HG03045 (cell line): ENCODE measurements around the gene FGFRL1.

Experiments used
- ATAC-seq: cut with Tn5 transposase; IDR thresholded peaks from one replicate; pipeline ENCODE4 v1.9.1; 2021; ENCODE audit warnings: mild to moderate bottlenecking, moderate library complexity; ENCODE audit not compliant: unreplicated experiment

Gene FGFRL1

GRCh38 chr4:1004071-1004418 lies 7.4 kb upstream of the FGFRL1 start:
- ATAC-seq: no peak

DNA sequence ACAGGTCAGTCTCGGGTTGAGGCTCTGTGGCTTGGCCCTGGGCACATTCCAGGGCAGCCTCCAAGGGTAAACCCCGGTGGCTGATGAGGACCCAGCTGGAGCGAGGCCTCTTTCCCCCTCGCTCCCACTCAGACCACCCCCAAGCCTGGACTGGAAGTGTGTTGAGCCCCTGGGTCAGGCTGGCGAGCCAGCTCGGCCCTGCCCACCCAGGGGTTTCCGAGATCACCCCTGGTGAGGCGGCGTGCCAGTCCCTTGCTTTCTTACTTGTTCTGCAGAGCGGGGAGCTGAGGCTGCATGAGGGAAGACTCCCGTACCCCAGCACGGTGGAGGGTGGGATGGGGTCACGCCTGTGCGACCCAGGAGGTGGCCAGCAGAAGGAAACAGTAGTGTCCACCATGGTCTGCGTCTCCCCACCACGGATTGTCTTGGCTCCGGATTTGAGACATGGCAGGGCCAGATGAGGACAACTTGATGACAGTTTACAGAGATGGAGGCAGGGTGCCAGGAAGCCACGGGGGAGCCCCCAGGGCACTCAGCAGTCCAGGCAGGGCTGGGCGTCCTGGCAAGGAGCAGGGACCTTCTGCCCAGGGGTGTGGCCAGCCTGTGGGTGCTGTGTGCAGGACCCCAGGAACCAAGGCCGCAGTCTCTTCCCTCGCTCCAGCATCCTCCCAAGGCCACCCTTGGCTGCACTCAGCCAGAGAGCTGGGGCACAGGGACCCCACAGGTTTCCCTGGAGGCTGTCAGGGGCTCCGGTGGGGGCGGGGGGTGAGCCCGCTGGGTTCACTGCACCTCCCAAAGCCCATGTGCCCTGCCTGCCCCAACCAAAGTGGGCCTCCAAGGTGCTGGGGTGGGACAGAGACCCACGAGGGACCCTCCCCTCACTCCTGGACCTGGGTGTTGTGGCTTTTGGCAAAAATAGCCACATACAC lies 6.6 kb upstream of the FGFRL1 start:
- ATAC-seq: no peak

GRCh38 chr4:1006856-1007255 lies 4.6 kb upstream of the FGFRL1 start:
- no peak for ATAC-seq

DNA sequence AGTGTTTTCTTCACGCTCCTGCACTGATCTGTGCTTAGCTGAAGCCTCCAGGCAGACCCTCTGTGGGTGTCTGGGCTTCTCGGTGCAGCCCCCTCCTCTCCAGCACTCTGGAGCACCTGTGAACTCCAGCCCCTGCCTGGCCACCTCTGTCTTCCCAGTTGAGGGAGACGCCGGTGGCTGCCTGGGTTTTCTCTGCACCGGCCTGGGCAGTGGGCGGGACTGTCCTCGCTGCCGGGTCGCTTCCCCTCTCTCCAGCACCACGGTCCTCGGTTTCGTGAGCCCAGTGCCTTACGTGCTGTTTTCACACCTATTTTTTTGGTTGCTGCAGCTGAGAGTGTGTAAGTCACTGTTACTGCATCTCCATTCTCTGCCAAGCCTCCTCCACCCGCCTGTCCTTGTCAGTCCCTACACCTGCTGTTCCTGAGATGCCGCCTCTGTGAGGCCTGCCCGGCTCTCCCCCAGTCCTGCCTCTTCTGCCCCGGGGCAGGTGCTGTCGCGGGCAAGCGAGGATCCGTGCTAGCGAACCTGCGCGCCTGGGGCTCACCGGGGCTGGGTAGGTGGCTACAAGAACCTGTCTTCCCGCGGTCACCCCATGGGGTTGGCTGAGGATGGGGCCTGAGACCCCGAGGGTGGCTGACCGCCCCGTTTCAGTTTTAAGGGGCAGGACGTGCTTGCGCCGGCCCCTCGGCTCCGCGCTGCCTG lies 2.4 kb upstream of the FGFRL1 start:
- ATAC-seq: peak; percentile 8

GRCh38 chr4:1009542-1010394 lies 1.7 kb upstream of the FGFRL1 start:
- peak; percentile 41 for ATAC-seq

- ATAC-seq: peak; percentile 6
Measured at GRCh38 chr4:1010395-1011021, 918 bp upstream of the FGFRL1 start.

DNA sequence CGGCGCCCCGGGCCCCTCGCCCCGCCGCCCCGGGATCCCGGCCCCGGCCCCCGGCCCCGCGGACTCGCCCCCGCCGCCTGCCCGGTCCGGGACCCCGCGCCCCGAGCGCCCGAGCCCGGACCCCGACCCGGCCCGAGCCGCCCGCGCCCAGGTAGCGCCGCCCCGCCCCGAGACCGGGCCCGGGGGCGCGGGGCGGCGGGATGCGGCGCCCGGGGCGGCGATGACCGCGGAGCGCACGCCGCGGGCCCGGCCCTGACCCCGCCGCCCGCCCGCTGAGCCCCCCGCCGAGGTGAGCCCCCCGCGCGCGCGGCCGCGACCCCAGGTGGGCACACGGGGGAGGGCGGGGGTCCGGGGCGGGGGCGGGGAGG lies 224 bp downstream of the FGFRL1 start:
- no peak for ATAC-seq

DNA sequence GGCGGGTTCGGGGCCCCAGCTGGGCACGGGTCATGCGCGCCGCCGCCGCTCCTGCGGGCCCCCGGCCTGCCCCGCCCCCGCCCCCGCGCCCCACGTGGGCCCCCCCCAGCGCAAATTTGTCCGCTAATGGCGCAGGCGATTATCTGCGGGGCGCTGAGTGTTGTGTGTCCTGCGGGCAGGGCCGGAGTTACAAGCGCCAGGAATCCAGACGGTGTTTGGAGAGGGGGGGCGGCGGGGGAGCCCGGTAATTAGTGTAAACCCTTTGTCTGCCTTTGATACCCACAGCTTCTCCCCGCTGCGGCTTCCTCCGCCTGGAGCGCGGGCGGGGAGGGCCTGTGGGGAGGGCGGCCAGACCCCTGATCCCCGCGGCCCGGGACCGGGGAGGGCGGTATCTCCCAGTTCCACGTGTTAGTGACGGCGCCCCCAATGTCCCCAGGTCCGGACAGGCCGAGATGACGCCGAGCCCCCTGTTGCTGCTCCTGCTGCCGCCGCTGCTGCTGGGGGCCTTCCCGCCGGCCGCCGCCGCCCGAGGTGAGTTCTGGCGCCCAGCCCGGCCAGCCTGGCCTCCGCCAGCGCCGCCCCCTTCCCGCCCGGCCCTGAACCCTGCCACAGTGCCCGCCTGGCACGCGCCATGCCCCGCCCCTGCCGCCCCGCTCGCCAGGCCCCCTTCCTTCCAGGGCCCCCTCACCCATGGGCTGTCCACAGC lies 761 bp downstream of the FGFRL1 start:
- ATAC-seq: no peak

DNA sequence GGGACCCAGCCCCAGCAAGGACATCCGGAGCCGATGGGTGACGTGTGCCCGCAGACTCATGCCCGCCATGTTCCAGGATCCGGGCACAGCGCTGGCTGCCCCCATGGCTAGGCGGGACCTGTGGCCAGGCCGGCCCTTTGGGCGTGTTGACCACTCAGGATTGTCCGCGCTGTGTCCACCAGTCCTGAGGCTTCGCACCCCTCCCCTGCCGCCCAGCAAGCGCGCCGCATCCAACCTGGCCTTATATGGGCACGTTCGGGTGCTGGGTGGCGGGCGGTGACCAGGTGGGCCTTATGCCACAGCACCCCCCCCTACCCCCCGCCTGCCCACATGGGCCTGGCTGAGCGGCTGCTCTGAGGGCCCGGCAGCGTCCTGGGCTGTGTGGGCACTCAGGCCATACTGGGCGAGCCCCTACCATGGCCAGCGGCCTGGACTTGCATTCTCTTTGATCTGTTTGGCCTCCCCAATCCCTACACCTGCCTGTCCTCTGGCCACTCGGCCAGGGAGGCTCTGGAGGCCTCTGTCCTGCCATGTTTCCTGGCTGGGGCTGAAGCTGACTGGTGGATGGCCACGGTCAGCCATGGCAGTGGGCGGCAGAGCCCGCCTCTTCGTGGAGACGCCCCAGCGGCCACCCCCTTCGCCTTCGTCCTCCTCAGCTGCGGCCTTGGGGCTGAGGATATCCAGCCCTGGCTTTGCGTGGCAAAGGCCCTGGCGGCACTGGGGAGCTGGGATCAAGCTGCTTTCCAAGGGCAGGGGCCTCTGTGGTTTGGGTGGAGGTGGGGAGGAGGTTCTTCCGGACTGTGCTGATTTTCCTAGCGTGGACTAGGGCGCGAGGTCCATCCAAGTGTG lies 2.0 kb downstream of the FGFRL1 start:
- no peak for ATAC-seq

GRCh38 chr4:1014291-1015167 lies 3.1 kb downstream of the FGFRL1 start:
- no peak for ATAC-seq

- ATAC-seq: no peak
Measured at GRCh38 chr4:1015179-1015578, 3.8 kb downstream of the FGFRL1 start.

- ATAC-seq: no peak
Measured at GRCh38 chr4:1015746-1016145, 4.3 kb downstream of the FGFRL1 start.

- no peak for ATAC-seq
Measured at GRCh38 chr4:1017211-1017610, 5.8 kb downstream of the FGFRL1 start.

DNA sequence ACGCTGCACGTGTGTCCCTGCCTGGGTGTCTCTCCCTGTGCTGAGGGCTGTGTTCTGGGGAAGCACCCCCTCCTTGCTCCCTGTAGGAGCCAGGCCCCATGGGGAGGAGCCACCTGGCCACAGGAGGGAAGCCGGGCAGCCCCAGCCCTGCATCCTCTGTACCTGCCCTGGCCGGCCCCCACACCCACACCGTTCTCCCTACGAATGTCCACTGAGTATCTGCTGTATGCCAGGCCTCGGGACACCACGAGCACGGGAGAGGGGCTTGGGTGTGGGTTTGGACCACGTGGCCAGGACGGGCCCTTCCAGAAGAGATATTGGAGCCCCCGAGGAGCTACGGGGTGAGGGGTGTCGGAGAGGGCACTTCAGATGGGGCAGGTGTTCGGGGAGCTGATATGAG lies 6.3 kb downstream of the FGFRL1 start:
- no peak for ATAC-seq

DNA sequence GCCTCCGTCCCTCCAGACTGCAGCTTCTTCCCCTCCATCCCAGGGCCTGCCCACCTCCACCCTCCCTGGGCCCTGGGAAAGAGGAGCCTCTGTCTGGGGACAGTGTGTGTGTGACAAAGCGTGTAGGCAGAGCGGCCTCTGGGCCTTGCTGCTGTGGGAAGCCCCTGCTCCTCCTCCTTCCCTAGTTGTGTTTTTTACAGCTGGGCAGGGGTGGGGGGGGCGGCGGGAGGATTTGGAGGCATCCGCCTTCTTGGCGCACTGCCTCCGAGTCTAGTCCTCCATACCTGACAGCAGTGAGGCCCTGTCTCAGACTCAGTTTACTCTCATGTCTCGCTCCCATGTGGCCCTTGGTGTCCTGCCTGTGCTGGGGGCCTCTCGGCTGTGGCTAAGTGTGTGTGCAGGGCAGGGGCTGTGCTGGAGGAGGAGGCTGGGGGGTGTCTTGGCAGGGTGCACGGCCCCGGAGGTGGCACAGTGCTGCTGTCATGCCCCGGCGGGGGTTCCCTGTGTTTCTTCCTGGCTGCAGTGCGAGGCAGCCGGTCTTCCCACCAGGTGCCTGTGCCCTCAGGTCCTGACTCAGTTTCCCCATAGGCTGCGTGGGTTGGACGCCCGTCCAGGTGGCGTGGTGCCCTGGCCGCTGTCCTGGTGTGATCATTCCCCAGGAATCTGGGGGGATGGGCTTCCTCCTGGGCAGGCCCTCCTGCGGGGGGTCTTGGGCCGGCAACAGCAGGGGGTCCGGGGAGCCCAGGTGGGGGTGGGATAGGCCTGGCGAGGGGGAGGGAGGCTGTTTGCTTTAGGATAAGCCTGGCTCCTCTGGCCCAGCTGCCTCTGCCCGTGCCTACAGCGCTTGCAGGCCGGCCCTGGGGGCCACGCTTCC lies 7.0 kb downstream of the FGFRL1 start:
- no peak for ATAC-seq

GRCh38 chr4:1019320-1019719 lies 7.9 kb downstream of the FGFRL1 start:
- ATAC-seq: no peak

GRCh38 chr4:1019729-1020470 lies 8.5 kb downstream of the FGFRL1 start:
- no peak for ATAC-seq
